Activated T-helper 17 cell treated with anti-CD3 and anti-CD28 coated beads, Interleukin-2, amount 50 U/mL, for 72 hours (primary cell): ENCODE measurements around the gene CRYBB3. TPM values are rescaled to one million over a fixed set of nuclear protein-coding genes. Genes with fewer than 3 reads are reported as not detected.
A peak's percentile ranks its signal among the peaks of the same experiment; 100 is the strongest.
"Not testable (repeated sequence)": the region's sequence is repeated elsewhere in the genome, so short reads cannot be mapped to it uniquely, and the experiment has no call there.

Experiments used
- ATAC-seq: fragments of 150-1000 bp; cut with Tn5 transposase; replicated peaks from 2 replicates; pipeline ENCODE4 v1.10.0; 2021; ENCODE audit warnings: mild to moderate bottlenecking, moderate library complexity
- H3K27ac Mint-ChIP-seq: one replicate; pipeline ENCODE4 v1.8.0; 2022; ENCODE audit warnings: mixed read lengths
- H3K27me3 Mint-ChIP-seq: one replicate; pipeline ENCODE4 v1.8.0; 2022; ENCODE audit warnings: mixed read lengths
- H3K36me3 Mint-ChIP-seq: one replicate; pipeline ENCODE4 v1.8.0; 2022; ENCODE audit warnings: low read depth, mild to moderate bottlenecking, mixed read lengths
- H3K4me1 Mint-ChIP-seq: one replicate; pipeline ENCODE4 v1.8.0; 2022; ENCODE audit warnings: mixed read lengths
- H3K4me3 Mint-ChIP-seq: one replicate; pipeline ENCODE4 v1.8.0; 2022; ENCODE audit warnings: mild to moderate bottlenecking, mixed read lengths
- H3K9me3 Mint-ChIP-seq: one replicate; pipeline ENCODE4 v1.8.0; 2022; ENCODE audit warnings: mixed read lengths
- total RNA-seq, 2 donors: library from RNA; stranded (reverse); gene quantifications; one replicate each; pipeline ENCODE4 v1.2.3, GENCODE V29; 2022

Gene CRYBB3
- total RNA-seq, 2 donors from 2014 or later: not detected

GRCh38 chr22:25167834-25168601 is 31.6 kb upstream of the CRYBB3 start:
- no peak for ATAC-seq
- H3K4me3 Mint-ChIP-seq: no peak overlapping the region
- no peaks in the 10 kb centered on the region for H3K9me3 Mint-ChIP-seq
- H3K27ac Mint-ChIP-seq: no peak overlapping the region
- no peaks in the 10 kb centered on the region for H3K27me3 Mint-ChIP-seq
- H3K36me3 Mint-ChIP-seq: no peaks in the 10 kb centered on the region
- H3K4me1 Mint-ChIP-seq: no peaks in the 10 kb centered on the region

DNA sequence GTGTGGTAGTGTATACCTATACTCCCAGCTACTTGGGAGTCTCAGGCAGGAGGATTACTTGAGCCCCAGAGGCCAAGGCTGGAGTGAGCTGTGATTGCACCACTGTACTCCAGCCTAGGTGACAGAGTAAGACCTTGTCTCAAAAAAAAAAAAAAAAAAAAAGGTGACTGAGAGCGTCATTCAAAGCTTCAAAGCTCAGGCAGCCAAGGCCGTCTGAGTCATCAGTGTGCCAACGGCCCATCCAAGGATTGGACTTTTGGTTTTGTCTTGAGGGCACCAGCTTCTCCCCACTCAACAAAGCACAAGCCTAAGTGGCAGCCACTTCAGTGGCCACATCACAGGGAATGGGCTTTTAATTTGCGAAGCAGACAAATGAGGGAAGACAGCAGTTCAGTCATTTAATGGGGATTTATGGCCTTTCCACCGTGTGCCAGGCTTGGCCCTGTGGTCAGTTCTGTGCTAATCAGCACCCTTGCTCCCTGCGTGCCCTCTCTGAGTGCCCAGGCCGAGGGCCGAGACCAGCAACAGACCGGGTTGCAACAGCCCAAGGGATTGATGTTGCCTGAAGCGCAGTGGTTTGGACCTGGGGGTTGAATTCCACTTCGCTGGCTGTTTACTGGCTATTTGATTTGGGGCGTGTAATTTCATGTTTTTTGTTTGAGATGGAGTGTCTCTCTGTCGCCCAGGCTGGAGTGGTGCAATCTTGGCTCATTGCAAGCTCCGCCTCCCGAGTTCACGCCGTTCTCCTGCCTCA is 30.2 kb upstream of the CRYBB3 start:
- ATAC-seq: no peak
- no peak overlapping the region for H3K4me3 Mint-ChIP-seq
- no peaks in the 10 kb centered on the region for H3K36me3 Mint-ChIP-seq
- no peaks in the 10 kb centered on the region for H3K4me1 Mint-ChIP-seq
- no peak overlapping the region for H3K27ac Mint-ChIP-seq
- H3K27me3 Mint-ChIP-seq: no peaks in the 10 kb centered on the region
- H3K9me3 Mint-ChIP-seq: no peaks in the 10 kb centered on the region

DNA sequence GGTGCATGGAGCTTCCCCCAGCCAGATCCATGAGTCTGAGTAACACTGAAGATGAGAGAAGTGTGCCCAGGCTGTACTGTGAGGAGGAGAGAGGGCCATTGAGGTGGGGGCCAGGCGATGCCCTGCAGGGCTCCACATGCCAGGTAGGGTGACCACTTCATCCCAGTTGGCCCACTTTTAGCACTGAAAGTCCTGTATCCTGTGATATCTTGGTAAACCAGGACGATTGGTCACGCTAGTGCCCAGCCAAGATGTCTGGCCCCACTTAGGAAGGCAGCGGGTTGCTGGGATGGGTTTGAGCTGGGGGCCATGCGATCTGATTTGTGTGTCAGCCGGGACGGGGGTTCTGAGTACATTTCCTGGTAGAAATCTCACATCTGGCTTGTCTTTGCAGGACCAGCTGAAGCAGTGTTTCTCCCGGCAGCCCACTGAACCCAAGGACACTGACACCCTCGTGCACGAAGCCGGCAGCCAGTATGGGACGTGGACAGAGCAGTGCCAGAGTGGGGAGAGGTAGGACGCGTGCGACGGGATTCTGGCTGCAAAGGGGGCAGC is 29.2 kb upstream of the CRYBB3 start:
- Mint-ChIP-seq H3K36me3 (no peaks in the 10 kb centered on the region), H3K9me3 (no peaks in the 10 kb centered on the region), H3K27ac (no peak overlapping the region)

DNA sequence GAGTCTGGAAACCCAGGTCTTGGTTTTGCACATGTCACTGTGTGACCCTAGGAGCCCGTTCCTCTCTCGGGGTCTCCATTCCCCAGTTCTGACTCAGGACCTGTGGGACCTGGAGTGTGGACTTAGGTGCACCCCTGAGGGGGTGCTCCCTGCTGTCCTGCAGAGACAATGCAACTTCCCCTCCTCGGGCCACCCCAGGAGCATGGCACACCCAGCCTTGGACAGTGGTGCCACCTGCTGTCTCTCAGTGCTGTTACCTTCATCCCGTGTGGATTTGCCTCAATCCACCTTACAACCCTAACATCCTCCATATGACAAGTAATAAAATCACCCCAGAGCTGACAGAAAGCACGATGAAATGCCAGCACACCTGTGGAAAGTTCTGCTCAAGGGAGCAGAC is 27.5 kb upstream of the CRYBB3 start:
- H3K27me3 Mint-ChIP-seq: no peaks in the 10 kb centered on the region
- ATAC-seq: peak; percentile 74
- H3K36me3 Mint-ChIP-seq: no peaks in the 10 kb centered on the region
- H3K9me3 Mint-ChIP-seq: no peaks in the 10 kb centered on the region
- no peak overlapping the region for H3K27ac Mint-ChIP-seq
- H3K4me1 Mint-ChIP-seq: no peaks in the 10 kb centered on the region
- no peak overlapping the region for H3K4me3 Mint-ChIP-seq

More for the DNA sequence above, 29.2 kb upstream of the CRYBB3 start:
- Mint-ChIP-seq H3K4me3 (no peak overlapping the region), H3K4me1 (no peaks in the 10 kb centered on the region), H3K27me3 (no peaks in the 10 kb centered on the region)
- ATAC-seq: no peak

GRCh38 chr22:25174156-25174887 is 25.3 kb upstream of the CRYBB3 start:
- Mint-ChIP-seq H3K9me3 (no peaks in the 10 kb centered on the region), H3K4me3 (no peak overlapping the region)
- no peak for ATAC-seq

DNA sequence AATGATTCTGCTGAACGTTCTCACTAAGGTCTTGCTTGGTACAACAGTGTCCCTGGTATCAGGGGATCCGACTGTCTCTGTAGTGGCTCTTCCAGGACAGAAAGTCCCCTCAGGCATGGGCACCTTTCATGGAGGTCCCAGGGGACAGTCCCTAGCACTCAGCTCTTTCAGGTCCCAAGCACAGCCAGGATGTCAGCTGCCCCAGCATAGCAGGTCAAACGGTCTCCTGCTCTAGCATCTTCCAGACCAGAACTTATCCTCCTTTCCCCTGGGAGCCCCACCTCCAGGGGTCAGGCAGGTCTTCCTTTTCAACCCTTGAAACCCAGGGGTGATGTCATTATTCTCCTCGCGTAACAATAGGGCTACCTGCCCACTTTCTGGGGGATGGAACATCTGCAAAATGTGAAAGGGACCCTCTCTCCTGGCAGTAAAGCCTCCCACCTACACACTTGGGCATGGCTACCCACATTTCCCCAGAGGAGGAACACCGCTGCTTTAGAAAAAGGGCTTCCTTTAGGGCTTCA is 24.7 kb upstream of the CRYBB3 start:
- H3K9me3 Mint-ChIP-seq: no peaks in the 10 kb centered on the region
- no peak for ATAC-seq
- no peaks in the 10 kb centered on the region for H3K27me3 Mint-ChIP-seq
- no peak overlapping the region for H3K4me3 Mint-ChIP-seq
- H3K4me1 Mint-ChIP-seq: no peaks in the 10 kb centered on the region
- no peak overlapping the region for H3K27ac Mint-ChIP-seq
- no peaks in the 10 kb centered on the region for H3K36me3 Mint-ChIP-seq

More at GRCh38 chr22:25174156-25174887, 25.3 kb upstream of the CRYBB3 start:
- Mint-ChIP-seq H3K27me3 (no peaks in the 10 kb centered on the region), H3K36me3 (no peaks in the 10 kb centered on the region), H3K4me1 (no peaks in the 10 kb centered on the region), H3K27ac (no peak overlapping the region)

- Mint-ChIP-seq H3K9me3 (no peaks in the 10 kb centered on the region), H3K4me3 (no peak overlapping the region), H3K36me3 (no peaks in the 10 kb centered on the region), H3K27ac (no peak overlapping the region), H3K27me3 (no peaks in the 10 kb centered on the region), H3K4me1 (no peaks in the 10 kb centered on the region)
- ATAC-seq: no peak
Observed at GRCh38 chr22:25176175-25176574, 23.5 kb upstream of the CRYBB3 start.

GRCh38 chr22:25176799-25177198 is 22.9 kb upstream of the CRYBB3 start:
- no peaks in the 10 kb centered on the region for H3K27me3 Mint-ChIP-seq
- no peaks in the 10 kb centered on the region for H3K4me1 Mint-ChIP-seq
- H3K4me3 Mint-ChIP-seq: no peak overlapping the region
- H3K9me3 Mint-ChIP-seq: no peaks in the 10 kb centered on the region
- H3K27ac Mint-ChIP-seq: no peak overlapping the region
- H3K36me3 Mint-ChIP-seq: no peaks in the 10 kb centered on the region
- no peak for ATAC-seq

DNA sequence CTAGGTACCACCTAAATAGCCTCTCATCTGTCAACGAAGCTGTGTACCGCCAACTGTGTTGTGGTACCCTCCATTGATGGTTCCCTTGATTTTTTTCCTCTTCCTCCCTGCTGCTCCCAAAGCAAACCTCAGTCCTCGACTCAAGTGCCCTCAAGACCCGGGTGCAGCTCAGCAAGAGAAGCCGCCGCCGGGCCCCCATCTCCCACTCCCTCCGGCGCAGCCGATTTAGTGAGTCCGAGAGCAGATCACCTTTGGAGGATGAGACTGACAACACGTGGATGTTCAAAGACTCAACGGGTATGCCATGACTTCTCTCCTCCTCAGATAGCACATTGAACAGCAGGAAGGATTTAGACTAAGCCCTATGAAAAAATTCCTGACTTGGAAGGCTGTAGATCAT is 22.4 kb upstream of the CRYBB3 start:
- no peaks in the 10 kb centered on the region for H3K9me3 Mint-ChIP-seq
- no peaks in the 10 kb centered on the region for H3K36me3 Mint-ChIP-seq
- no peak for ATAC-seq
- no peaks in the 10 kb centered on the region for H3K4me1 Mint-ChIP-seq
- H3K27ac Mint-ChIP-seq: no peak overlapping the region
- no peak overlapping the region for H3K4me3 Mint-ChIP-seq
- no peaks in the 10 kb centered on the region for H3K27me3 Mint-ChIP-seq

GRCh38 chr22:25177895-25178294 is 21.8 kb upstream of the CRYBB3 start:
- Mint-ChIP-seq H3K36me3 (no peaks in the 10 kb centered on the region), H3K9me3 (no peaks in the 10 kb centered on the region), H3K4me3 (no peak overlapping the region), H3K27ac (no peak overlapping the region), H3K4me1 (no peaks in the 10 kb centered on the region), H3K27me3 (no peaks in the 10 kb centered on the region)
- ATAC-seq: no peak

- not testable (repeated sequence) for H3K27me3 Mint-ChIP-seq, H3K27ac Mint-ChIP-seq, H3K4me3 Mint-ChIP-seq, H3K4me1 Mint-ChIP-seq, ATAC-seq, H3K9me3 Mint-ChIP-seq, H3K36me3 Mint-ChIP-seq
Observed at GRCh38 chr22:25178348-25178747, 21.3 kb upstream of the CRYBB3 start.

DNA sequence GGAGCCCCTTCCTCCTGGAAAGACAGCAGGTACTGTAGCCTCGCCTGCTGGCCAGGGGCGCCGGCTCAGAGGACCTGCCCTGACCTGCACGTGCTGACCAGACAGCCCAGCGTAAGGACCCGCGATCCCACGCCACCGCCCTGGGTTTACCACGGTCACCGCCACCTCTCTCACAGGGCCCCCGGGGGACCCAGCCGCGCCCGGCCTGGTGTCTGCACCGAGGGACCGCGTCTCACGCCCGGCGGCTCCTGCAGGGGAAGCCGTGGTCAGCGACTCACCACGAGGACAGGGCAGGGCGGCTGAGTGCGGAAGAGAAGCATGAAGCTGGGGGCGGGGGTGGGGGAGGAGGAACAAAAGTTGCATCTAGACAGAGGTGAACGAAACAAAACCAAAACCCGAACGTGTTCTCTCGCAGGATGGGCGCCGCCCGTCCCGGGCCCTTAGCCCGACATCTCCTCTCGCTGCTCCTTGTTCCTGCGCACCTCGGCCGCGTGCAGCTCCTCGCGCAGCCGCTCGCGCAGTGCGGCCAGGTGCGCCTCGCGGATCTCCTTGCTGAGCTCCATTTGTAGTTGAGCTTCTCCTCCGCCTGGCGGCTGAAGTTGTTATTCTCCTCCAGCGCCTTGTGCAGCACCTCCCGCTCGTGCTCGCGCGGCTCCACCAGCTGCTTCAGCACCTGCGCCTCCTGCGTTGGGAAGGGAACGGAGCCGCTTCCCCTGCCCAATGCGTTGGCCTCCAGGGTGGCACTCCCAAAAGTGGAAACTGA is 20.6 kb upstream of the CRYBB3 start:
- not testable (repeated sequence) for H3K4me1 Mint-ChIP-seq, H3K9me3 Mint-ChIP-seq, H3K27ac Mint-ChIP-seq, H3K27me3 Mint-ChIP-seq, H3K36me3 Mint-ChIP-seq, H3K4me3 Mint-ChIP-seq
- ATAC-seq: peak; percentile 70

- peak overlapping the region; percentile 60 for H3K27ac Mint-ChIP-seq
- H3K36me3 Mint-ChIP-seq: no peaks in the 10 kb centered on the region
- ATAC-seq: no peak
- no peak overlapping the region for H3K4me3 Mint-ChIP-seq
- H3K9me3 Mint-ChIP-seq: no peaks in the 10 kb centered on the region
- H3K27me3 Mint-ChIP-seq: no peaks in the 10 kb centered on the region
- no peaks in the 10 kb centered on the region for H3K4me1 Mint-ChIP-seq
Observed at GRCh38 chr22:25182131-25183110, 17.2 kb upstream of the CRYBB3 start.
